ENCODE measurements around the gene TNFAIP2. TPM values are rescaled to one million over a fixed set of nuclear protein-coding genes. Genes with fewer than 3 reads are reported as not detected.

Gene TNFAIP2
- total and polyA plus RNA-seq, 12 donors: 5.2 to 615 (median 115) TPM

DNA sequence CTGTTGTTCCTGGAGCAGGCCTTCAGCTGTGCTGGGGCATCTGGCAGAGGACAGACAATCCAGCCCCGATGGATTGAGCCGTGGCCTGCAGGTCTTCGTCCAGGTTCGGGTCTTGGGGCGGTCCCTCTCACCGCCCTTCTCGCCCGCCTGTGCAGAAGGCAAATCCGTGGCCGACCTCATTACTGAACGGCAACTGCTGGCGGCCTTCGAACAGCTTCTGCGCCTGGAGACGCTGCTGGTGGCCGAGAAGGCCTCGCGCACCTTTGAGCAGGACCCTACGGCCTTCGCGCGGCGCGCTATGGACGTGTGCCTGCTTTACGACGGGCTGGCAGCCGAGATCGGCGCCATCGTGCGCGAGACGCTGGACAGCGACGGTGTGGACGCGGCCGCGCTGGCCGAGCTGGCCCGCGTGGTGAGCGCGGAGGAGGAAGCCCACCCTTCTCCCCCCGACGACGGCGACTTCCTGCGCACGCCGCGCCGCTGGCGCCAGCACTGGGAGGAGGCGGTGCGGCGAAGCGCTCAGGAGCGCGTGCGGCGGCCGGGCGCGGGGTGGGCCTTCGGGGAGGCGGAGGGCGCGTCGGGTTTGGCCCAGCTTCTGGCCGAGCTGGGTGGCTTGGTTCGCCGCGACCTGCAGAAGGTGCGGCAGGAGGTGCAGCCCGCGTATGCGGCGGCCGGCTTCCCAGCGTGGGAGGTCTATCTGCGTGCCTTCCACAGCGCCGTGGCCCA, 21.1 kb upstream of the TNFAIP2 start:
- Histone ChIP-seq H3K4me1 (replicated peaks in 1 of 2) (peaks cover 8 to 16% of the 10 kb centered on the region in 2 donors), H3K27ac (no peak overlapping the region), H3K27me3 (peaks cover 17% of the 10 kb centered on the region), H3K9me3 (replicated peaks in 1 of 3) (no peaks in the 10 kb centered on the region), H3K36me3 (replicated peaks in 1 of 2) (no peaks in the 10 kb centered on the region), H3K4me3 (no peak overlapping the region)
- 57 to 84% (median 68%) methylated on average over 37 to 85 of the region's 85 CpGs for whole genome bisulfite sequencing, 4 donors
- intact Hi-C loops (cut with DNase I): loop anchor here in 1 of 2 donors (5.0 kb wide), 1 partner anchor 85 kb away; no protein-coding TSS in a partner anchor
- no peak for DNase-seq
- TF ChIP-seq POLR2A (IDR thresholded peaks at IDR 0.05): no peak
- TF ChIP-seq, protein P1, sequence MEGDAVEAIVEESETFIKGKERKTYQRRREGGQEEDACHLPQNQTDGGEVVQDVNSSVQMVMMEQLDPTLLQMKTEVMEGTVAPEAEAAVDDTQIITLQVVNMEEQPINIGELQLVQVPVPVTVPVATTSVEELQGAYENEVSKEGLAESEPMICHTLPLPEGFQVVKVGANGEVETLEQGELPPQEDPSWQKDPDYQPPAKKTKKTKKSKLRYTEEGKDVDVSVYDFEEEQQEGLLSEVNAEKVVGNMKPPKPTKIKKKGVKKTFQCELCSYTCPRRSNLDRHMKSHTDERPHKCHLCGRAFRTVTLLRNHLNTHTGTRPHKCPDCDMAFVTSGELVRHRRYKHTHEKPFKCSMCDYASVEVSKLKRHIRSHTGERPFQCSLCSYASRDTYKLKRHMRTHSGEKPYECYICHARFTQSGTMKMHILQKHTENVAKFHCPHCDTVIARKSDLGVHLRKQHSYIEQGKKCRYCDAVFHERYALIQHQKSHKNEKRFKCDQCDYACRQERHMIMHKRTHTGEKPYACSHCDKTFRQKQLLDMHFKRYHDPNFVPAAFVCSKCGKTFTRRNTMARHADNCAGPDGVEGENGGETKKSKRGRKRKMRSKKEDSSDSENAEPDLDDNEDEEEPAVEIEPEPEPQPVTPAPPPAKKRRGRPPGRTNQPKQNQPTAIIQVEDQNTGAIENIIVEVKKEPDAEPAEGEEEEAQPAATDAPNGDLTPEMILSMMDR (IDR thresholded peaks at IDR 0.05): no peak

DNA sequence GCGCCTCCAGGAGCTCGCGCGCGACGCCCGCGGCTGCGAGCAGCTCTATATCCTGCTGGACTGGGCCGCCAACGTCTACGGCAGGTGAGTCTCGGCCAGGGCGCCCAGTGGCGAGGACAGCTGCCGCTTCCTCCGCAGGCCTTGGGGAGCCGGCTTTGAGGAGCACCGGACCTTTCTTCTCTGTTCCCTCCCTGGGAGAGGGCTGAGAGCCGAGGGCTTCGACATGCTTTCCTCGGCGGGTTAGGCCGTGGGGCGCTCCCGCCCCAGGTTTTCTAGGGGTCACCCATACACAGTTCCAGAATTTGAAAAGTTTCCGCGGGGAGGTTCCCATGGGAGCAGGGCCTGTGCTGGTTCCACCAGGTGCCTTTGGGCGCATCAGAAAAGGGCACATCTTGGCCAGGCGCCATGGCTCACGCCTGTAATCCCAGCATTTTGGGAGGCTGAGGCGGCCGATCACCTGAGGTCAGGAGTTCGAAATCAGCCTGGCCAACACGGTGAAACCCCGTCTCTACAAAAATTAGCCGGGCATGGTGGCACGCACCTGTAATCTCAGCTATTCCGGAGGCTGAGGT, 20.5 kb upstream of the TNFAIP2 start:
- Histone ChIP-seq H3K27ac (no peak overlapping the region), H3K9me3 (replicated peaks in 1 of 3) (no peaks in the 10 kb centered on the region), H3K4me1 (replicated peaks in 1 of 2) (peaks cover 8 to 16% of the 10 kb centered on the region in 2 donors), H3K4me3 (no peak overlapping the region), H3K27me3 (peaks cover 17% of the 10 kb centered on the region), H3K36me3 (replicated peaks in 1 of 2) (no peaks in the 10 kb centered on the region)
- intact Hi-C loops (cut with DNase I): loop anchor here in 1 of 2 donors (5.0 kb wide), 1 partner anchor 85 kb away; no protein-coding TSS in a partner anchor
- TF ChIP-seq, protein P1 (IDR thresholded peaks at IDR 0.05): no peak
- no peak for TF ChIP-seq POLR2A (IDR thresholded peaks at IDR 0.05)
- no peak for DNase-seq
- 66 to 75% (median 72%) methylated on average over 17 to 39 of the region's 39 CpGs for WGBS, 4 donors

DNA sequence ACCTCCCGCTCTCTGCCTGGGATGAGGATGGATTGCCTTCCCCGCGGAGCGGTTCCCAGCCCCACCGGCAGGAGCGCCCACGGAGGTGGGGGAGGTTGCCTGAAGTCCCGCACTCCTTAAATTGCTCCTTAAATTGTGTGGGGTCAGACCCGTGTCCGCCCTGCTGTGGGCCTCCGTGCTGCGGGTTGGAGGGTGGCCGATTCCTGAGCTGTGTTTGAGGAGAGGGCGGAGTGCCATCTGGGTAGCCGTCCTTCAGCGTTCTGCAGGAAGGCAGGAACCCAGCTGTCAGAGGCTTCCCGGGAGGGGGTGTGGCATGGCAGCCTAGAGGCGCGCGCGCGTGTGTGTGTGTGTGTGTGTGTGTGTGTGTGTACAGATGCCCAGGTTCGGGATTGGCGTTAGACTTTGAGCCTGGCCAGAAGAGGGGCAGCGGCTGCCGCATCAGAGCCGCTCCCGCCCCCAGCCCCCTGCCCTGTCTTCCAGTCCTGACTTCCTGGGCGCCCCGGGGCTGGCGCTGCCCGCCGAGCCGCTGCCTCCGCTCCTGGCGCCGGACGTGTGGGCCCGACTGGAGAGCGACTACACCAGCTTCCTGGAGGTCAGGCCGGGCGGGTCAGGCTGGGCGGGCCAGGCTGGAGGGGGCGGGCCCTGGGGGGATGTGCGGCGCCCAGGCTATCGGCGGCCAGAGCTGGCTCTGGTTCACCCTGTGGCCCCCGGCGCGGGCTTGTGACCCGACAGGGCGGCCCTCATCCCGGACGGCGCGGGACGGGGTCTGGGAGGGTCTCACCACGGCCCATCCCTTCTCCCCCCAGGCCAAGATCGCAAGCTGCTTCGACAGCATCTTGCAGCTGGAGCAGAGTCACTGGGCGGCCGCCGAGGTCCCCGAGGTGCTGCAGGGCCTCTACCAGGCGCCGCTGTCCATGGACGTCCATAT, 19.5 kb upstream of the TNFAIP2 start:
- DNase-seq: peak in 4 of 7 donors; percentile 63 to 80 (median 75)
- Histone ChIP-seq H3K9me3 (replicated peaks in 1 of 3) (no peaks in the 10 kb centered on the region), H3K36me3 (replicated peaks in 1 of 2) (no peaks in the 10 kb centered on the region), H3K27ac (no peak overlapping the region), H3K4me3 (peak overlapping the region in 2 of 4 donors; percentile 4 to 26), H3K4me1 (replicated peaks in 1 of 2) (peaks cover 8 to 16% of the 10 kb centered on the region in 2 donors), H3K27me3 (peaks cover 17% of the 10 kb centered on the region)
- WGBS, 4 donors: 24 to 47% (median 25%) methylated on average over 9 to 68 of the region's 68 CpGs
- intact Hi-C loops (cut with DNase I): loop anchor here (2.0 to 5.0 kb wide), 4 partner anchors 37 to 189 kb away; no protein-coding TSS in a partner anchor
- TF ChIP-seq, protein P1 (IDR thresholded peaks at IDR 0.05): peak in 1 of 6 experiments; percentile 20
- TF ChIP-seq POLR2A (IDR thresholded peaks at IDR 0.05): no peak

DNA sequence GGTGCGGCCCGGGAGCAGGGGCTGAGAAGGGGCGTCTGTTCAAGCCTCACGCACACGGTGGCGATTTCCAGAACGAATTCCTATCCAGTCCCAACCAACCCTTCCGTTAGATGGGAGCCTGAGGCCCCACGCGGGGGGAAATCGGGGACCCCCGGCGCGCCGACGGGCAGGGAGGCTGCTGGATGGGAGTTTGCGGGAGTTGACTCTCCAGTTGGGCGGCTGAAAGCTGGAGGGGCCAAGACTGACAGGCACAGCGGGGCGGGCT, 18.9 kb upstream of the TNFAIP2 start:
- TF ChIP-seq, protein P1 (IDR thresholded peaks at IDR 0.05): no peak
- TF ChIP-seq POLR2A (IDR thresholded peaks at IDR 0.05): no peak
- DNase-seq: no peak
- H3K27ac ChIP-seq: no peak overlapping the region
- no peaks in the 10 kb centered on the region for H3K9me3 ChIP-seq (replicated peaks in 1 of 3)
- H3K27me3 ChIP-seq: peaks cover 17% of the 10 kb centered on the region
- intact Hi-C loops (cut with DNase I): loop anchor here (2.0 to 5.0 kb wide), 4 partner anchors 36 to 188 kb away; no protein-coding TSS in a partner anchor
- H3K4me3 ChIP-seq: no peak overlapping the region
- 20 to 31% (median 21%) methylated on average over 3 to 20 of the region's 20 CpGs; no CpG with 5 or more reads in 1 of the 4 donors for WGBS, 4 donors
- peaks cover 8 to 16% of the 10 kb centered on the region in 2 donors for H3K4me1 ChIP-seq (replicated peaks in 1 of 2)
- no peaks in the 10 kb centered on the region for H3K36me3 ChIP-seq (replicated peaks in 1 of 2)
